ENCODE measurements around the gene IDI1.

IDI1 gene

DNA sequence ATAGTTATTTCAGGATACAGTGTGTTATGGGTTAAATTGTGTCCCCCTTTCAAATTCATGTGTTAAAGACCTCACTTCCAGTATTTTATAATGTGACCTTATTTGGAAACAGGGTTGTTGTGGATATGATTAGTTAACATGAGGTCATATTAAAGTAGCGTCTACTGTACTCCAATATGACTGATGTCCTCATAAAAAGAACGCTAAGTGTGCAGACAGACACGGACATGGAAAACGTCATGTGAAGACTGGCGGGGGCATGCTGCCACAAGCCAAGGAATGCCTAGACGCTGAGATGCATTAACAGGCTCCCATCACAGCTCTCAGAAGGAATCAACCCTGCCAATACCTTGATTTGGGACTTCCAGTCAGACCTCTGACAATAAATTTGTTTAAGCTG lies 5.8 kb upstream of the IDI1 start:
- Histone ChIP-seq H3K36me3 (ENCODE audit: control insufficient read depth, insufficient read depth, low read length) (peaks cover 1% of the 10 kb centered on the region), H3K4me3 (replicated peaks; ENCODE audit: low read depth, low read length) (peak overlapping the region; percentile 98), H3K27me3 (replicated peaks; ENCODE audit: control insufficient read depth, insufficient read depth, low read length) (no peaks in the 10 kb centered on the region)
- no peak for DNase-seq (ENCODE audit: extremely low read depth, insufficient read length)
- TF ChIP-seq, protein P1, sequence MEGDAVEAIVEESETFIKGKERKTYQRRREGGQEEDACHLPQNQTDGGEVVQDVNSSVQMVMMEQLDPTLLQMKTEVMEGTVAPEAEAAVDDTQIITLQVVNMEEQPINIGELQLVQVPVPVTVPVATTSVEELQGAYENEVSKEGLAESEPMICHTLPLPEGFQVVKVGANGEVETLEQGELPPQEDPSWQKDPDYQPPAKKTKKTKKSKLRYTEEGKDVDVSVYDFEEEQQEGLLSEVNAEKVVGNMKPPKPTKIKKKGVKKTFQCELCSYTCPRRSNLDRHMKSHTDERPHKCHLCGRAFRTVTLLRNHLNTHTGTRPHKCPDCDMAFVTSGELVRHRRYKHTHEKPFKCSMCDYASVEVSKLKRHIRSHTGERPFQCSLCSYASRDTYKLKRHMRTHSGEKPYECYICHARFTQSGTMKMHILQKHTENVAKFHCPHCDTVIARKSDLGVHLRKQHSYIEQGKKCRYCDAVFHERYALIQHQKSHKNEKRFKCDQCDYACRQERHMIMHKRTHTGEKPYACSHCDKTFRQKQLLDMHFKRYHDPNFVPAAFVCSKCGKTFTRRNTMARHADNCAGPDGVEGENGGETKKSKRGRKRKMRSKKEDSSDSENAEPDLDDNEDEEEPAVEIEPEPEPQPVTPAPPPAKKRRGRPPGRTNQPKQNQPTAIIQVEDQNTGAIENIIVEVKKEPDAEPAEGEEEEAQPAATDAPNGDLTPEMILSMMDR (IDR thresholded peaks at IDR 0.05; ENCODE audit: insufficient read depth, low read length, poor library complexity, severe bottlenecking), result no peak

DNA sequence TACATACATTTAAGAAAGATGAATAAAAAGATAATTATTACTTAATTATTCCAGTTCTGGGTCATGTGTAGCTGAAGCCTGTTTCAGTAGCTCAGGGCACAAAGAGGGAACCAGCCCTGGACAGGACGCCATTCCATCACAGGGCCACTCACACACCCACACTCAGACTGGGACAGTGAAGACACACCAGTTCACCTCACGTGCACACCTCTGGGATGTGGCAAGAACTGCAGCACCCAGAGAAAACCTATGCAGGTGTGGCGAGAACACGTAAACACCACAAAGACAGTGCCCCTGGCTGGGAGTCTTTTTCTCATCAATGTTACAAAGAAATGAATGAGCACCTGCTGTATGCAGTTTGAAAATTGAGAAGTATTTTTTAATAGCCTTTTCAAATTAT lies 1.6 kb upstream of the IDI1 start:
- TF ChIP-seq, protein P1 (IDR thresholded peaks at IDR 0.05; ENCODE audit: insufficient read depth, low read length, poor library complexity, severe bottlenecking), result peak; percentile 23
- H3K36me3 ChIP-seq (ENCODE audit: control insufficient read depth, insufficient read depth, low read length), result peaks cover 1% of the 10 kb centered on the region
- no peaks in the 10 kb centered on the region for H3K27me3 ChIP-seq (replicated peaks; ENCODE audit: control insufficient read depth, insufficient read depth, low read length)
- peak; percentile 25 for DNase-seq (ENCODE audit: extremely low read depth, insufficient read length)
- peak overlapping the region; percentile 92 for H3K4me3 ChIP-seq (replicated peaks; ENCODE audit: low read depth, low read length)

DNA sequence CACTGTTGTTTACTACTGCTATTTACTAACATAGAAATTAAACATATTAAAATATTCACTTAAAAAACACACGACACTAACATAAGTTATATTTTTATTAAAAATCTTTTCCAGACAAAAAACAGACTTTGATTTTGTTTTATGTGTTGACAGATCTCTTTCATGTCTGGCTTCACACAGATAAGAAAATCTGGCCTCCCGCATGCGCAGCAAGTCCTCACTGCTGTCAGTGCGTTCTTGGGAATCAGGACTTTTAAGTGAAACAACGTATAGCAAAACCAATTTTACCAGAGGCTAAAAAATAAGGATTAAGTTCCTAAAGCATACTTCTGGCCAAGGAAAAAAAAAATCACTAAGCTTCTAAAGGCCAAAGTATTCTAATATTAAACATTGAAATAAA lies 1.2 kb upstream of the IDI1 start:
- TF ChIP-seq, protein P1 (IDR thresholded peaks at IDR 0.05; ENCODE audit: insufficient read depth, low read length, poor library complexity, severe bottlenecking), result no peak
- H3K27me3 ChIP-seq (replicated peaks; ENCODE audit: control insufficient read depth, insufficient read depth, low read length), result no peaks in the 10 kb centered on the region
- peak overlapping the region; percentile 92 for H3K4me3 ChIP-seq (replicated peaks; ENCODE audit: low read depth, low read length)
- peaks cover 1% of the 10 kb centered on the region for H3K36me3 ChIP-seq (ENCODE audit: control insufficient read depth, insufficient read depth, low read length)
- no peak for DNase-seq (ENCODE audit: extremely low read depth, insufficient read length)

DNA sequence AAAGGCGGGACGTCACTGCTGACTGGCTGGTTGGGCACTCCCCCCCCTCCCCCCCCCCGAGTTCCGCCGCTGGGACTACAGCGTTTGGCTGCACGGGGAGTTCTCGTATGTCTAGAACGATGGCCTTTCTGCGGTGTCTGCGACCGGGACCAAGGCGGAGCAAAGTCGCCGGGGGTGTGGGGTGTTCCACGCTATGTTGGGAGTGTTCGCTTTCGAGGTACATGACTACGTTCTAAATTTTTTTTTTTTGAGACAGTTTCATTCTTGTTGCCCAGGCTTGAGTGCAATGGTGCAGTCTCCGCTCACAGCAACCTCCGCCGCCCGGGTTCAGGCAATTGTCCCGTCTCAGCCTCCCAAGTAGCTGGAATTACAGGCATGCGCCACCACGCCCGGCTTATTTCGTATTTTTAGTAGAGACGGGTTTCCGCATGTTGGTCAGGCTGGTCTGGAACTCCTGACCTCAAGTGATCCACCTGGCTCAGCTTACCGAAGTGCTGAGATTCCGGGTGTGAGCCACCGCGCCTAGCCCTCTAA lies 573 bp upstream of the IDI1 start:
- TF ChIP-seq, protein P1 (IDR thresholded peaks at IDR 0.05; ENCODE audit: insufficient read depth, low read length, poor library complexity, severe bottlenecking), result no peak
- H3K36me3 ChIP-seq (ENCODE audit: control insufficient read depth, insufficient read depth, low read length), result peaks cover 1% of the 10 kb centered on the region
- peak overlapping the region; percentile 92 for H3K4me3 ChIP-seq (replicated peaks; ENCODE audit: low read depth, low read length)
- DNase-seq (ENCODE audit: extremely low read depth, insufficient read length), result no peak
- no peaks in the 10 kb centered on the region for H3K27me3 ChIP-seq (replicated peaks; ENCODE audit: control insufficient read depth, insufficient read depth, low read length)

DNA sequence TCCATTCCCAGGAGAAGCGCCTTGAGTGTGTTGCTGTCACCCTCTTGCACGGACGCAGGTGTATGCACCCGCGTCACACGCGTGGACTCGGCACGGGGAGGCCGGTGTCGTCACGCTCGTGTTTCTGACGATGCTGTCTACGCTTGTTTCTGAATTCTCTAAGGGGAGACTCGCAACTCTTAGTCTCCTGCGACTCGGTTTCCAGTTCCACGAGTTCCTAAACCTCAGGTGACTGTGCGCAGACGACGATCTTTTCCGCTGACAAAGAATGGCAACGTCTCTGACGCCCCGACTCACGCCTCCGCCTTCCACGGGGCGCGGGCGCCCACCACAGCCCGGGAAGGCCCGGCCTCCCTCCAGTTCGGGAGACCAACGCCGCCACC lies 579 bp downstream of the IDI1 start:
- DNase-seq (ENCODE audit: extremely low read depth, insufficient read length), result no peak
- H3K36me3 ChIP-seq (ENCODE audit: control insufficient read depth, insufficient read depth, low read length), result peaks cover 1% of the 10 kb centered on the region
- peak overlapping the region; percentile 92 for H3K4me3 ChIP-seq (replicated peaks; ENCODE audit: low read depth, low read length)
- TF ChIP-seq, protein P1 (IDR thresholded peaks at IDR 0.05; ENCODE audit: insufficient read depth, low read length, poor library complexity, severe bottlenecking), result no peak
- no peaks in the 10 kb centered on the region for H3K27me3 ChIP-seq (replicated peaks; ENCODE audit: control insufficient read depth, insufficient read depth, low read length)

DNA sequence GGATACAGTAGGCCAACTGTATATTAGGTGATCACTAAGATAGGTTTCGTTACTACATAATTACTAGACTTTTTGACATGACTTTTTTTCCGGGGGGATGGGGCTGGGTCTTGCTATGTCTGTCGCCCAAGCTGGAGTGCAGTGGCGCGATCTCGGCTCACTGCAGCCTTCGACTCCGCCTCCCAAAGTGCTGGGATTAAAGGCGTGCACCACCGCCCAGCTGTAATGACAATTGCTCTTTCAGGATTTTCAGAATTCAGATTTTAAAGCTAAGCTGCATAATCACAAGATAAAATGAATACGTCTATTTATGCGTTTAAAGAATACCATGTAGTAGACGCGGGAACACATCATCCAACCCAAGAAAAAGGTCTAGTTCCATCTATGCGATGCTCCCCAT lies 982 bp downstream of the IDI1 start:
- Histone ChIP-seq H3K36me3 (ENCODE audit: control insufficient read depth, insufficient read depth, low read length) (peaks cover 1% of the 10 kb centered on the region), H3K4me3 (replicated peaks; ENCODE audit: low read depth, low read length) (peak overlapping the region; percentile 92), H3K27me3 (replicated peaks; ENCODE audit: control insufficient read depth, insufficient read depth, low read length) (no peaks in the 10 kb centered on the region)
- TF ChIP-seq, protein P1 (IDR thresholded peaks at IDR 0.05; ENCODE audit: insufficient read depth, low read length, poor library complexity, severe bottlenecking), result no peak
- no peak for DNase-seq (ENCODE audit: extremely low read depth, insufficient read length)
